IMR-90 (cell line): ENCODE results near the gene FRG2. TPM values are rescaled to one million over a fixed set of nuclear protein-coding genes. Genes with fewer than 3 reads are reported as not detected.
"Not testable (repeated sequence)": the region's sequence is repeated elsewhere in the genome, so short reads cannot be mapped to it uniquely, and the experiment has no call there.

ENCODE experiments used
- ATAC-seq: fragments of 200-7000 bp; cut with Tn5 transposase; 2 replicates; pipeline ENCODE4 v1.9.1; 2020; ENCODE audit warnings: low read depth, mild to moderate bottlenecking, moderate library complexity
- BruUV-seq: library from RNA; stranded (reverse); fragments of 400-500 nt; replicated peaks from 2 replicates; lab custom pipeline; 2021; lab: Mats Ljungman, UMichigan
- CTCF ChIA-PET: fragments of 300-600 bp; formaldehyde crosslinking; extraction: SDS; loops from one replicate; lab custom pipeline; 2021; ENCODE audit warnings: antibody characterized with exemption; lab: Yijun Ruan, JAX
- POLR2A ChIA-PET: fragments of 300-600 bp; sonication (Branson Sonifier 250); formaldehyde crosslinking; loops from one replicate; lab custom pipeline; 2022; ENCODE audit warnings: antibody characterized with exemption; ENCODE audit not compliant: unreplicated experiment; lab: Charles Lee
- DNase-seq: peaks from one replicate; pipeline ENCODE4 v3.0.0; 2013
- H2AFZ ChIP-seq: replicated peaks from 2 replicates; pipeline ENCODE3; 2013; ENCODE audit warnings: low read length, mild to moderate bottlenecking; ENCODE audit not compliant: poor library complexity
- H2AK5ac ChIP-seq: 2 replicates; pipeline ENCODE4 v1.6.1; 2013; ENCODE audit warnings: low read depth, low read length, inconsistent platforms
- H2AK9ac ChIP-seq: replicated peaks from 2 replicates; pipeline ENCODE3; 2013; ENCODE audit warnings: mild to moderate bottlenecking, low read depth, low read length, moderate library complexity; ENCODE audit not compliant: poor library complexity
- H2BK120ac ChIP-seq: 2 replicates; pipeline ENCODE4 v1.6.1; 2013; ENCODE audit warnings: low read depth, low read length, inconsistent platforms
- H2BK15ac ChIP-seq: 3 replicates; pipeline ENCODE4 v1.6.1; 2013; ENCODE audit warnings: low read depth, low read length, inconsistent platforms
- H2BK20ac ChIP-seq: 2 replicates; pipeline ENCODE4 v1.6.1; 2013; ENCODE audit warnings: low read depth, mild to moderate bottlenecking, inconsistent platforms, low read length, moderate library complexity
- H2BK5ac ChIP-seq: 2 replicates; pipeline ENCODE4 v1.6.1; 2013; ENCODE audit warnings: mild to moderate bottlenecking, low read depth, low read length, inconsistent platforms; ENCODE audit not compliant: poor library complexity, severe bottlenecking
- H3K14ac ChIP-seq: replicated peaks from 2 replicates; pipeline ENCODE4 v1.6.1; 2013; ENCODE audit warnings: low read depth, low read length, inconsistent platforms
- H3K18ac ChIP-seq: 2 replicates; pipeline ENCODE4 v1.6.1; 2013; ENCODE audit warnings: low read depth, low read length, control low read depth
- H3K23ac ChIP-seq: 2 replicates; pipeline ENCODE4 v1.6.1; 2013; ENCODE audit warnings: low read depth, low read length, inconsistent platforms
- H3K27ac ChIP-seq: 2 replicates; pipeline ENCODE4 v1.5.1; 2013; ENCODE audit warnings: mild to moderate bottlenecking, control low read depth, low read length; ENCODE audit not compliant: insufficient read depth
- H3K27me3 ChIP-seq: 2 replicates; pipeline ENCODE4 v1.6.1; 2013; ENCODE audit warnings: low read length; ENCODE audit not compliant: control insufficient read depth, insufficient read depth
- H3K36me3 ChIP-seq: 2 replicates; pipeline ENCODE4 v1.6.1; 2013; ENCODE audit warnings: low read length, mixed read lengths; ENCODE audit not compliant: control insufficient read depth, insufficient read depth
- H3K4ac ChIP-seq: 2 replicates; pipeline ENCODE4 v1.6.1; 2013; ENCODE audit warnings: low read depth, low read length, inconsistent platforms
- H3K4me1 ChIP-seq: 2 replicates; pipeline ENCODE4 v1.6.1; 2013; ENCODE audit warnings: low read length, mixed read lengths; ENCODE audit not compliant: control insufficient read depth, insufficient read depth
- H3K4me2 ChIP-seq: 2 replicates; pipeline ENCODE4 v1.6.1; 2013; ENCODE audit warnings: low read depth, mild to moderate bottlenecking, control low read depth, low read length, moderate library complexity
- H3K4me3 ChIP-seq: 2 replicates; pipeline ENCODE4 v1.5.1; 2013; ENCODE audit warnings: low read depth, mild to moderate bottlenecking, control low read depth, low read length, moderate library complexity; ENCODE audit not compliant: insufficient read depth
- H3K56ac ChIP-seq: 2 replicates; pipeline ENCODE4 v1.6.1; 2013; ENCODE audit warnings: low read length, inconsistent platforms; ENCODE audit not compliant: insufficient read depth; ENCODE audit errors: extremely low read depth
- H3K79me1 ChIP-seq, 2 experiments: 2 replicates each; pipeline ENCODE4 v1.6.1; 2013; ENCODE audit warnings: low read length in 2 of 2, inconsistent platforms in 1 of 2, low read depth in 1 of 2
- H3K9ac ChIP-seq: 2 replicates; pipeline ENCODE4 v1.6.1; 2013; ENCODE audit warnings: low read depth, low read length, control low read depth
- H3K9me1 ChIP-seq: 2 replicates; pipeline ENCODE4 v1.6.1; 2013; ENCODE audit warnings: low read length, inconsistent platforms; ENCODE audit not compliant: insufficient read depth
- H3K9me3 ChIP-seq: 2 replicates; pipeline ENCODE4 v1.6.1; 2013; ENCODE audit warnings: low read length; ENCODE audit not compliant: control insufficient read depth, insufficient read depth
- H4K20me1 ChIP-seq: 2 replicates; pipeline ENCODE4 v1.6.1; 2013; ENCODE audit warnings: low read length, inconsistent platforms; ENCODE audit not compliant: insufficient read depth
- H4K5ac ChIP-seq: 2 replicates; pipeline ENCODE4 v1.6.1; 2013; ENCODE audit warnings: mild to moderate bottlenecking, low read depth, low read length, control low read depth
- H4K8ac ChIP-seq, 2 experiments: 2 replicates each; pipeline ENCODE4 v1.6.1; 2013; ENCODE audit warnings: low read depth in 2 of 2, low read length in 2 of 2, control low read depth in 1 of 2, inconsistent platforms in 1 of 2
- H4K91ac ChIP-seq: 2 replicates; pipeline ENCODE4 v1.6.1; 2013; ENCODE audit warnings: low read depth, low read length, inconsistent platforms; ENCODE audit not compliant: insufficient read depth
- WGBS, 2 experiments: methylation state at CpG; one replicate each; pipeline versions ENCODE4 v1.1.5 to v1.1.7; 2013; ENCODE audit warnings: missing lambda C conversion rate in 2 of 2; ENCODE audit not compliant: insufficient read length in 1 of 2; ENCODE audit errors: extremely low coverage in 2 of 2; 5-methylcytosine and 5-hydroxymethylcytosine counted together
- dilution Hi-C: fragments of 300-500 bp; cut with HindIII; formaldehyde crosslinking; loops from one replicate; pipeline ENCODE4 v1.14.3; 2018; ENCODE audit warnings: low sequenced_read_pairs; ENCODE audit not compliant: unreplicated experiment
- in situ Hi-C: fragments of 300-500 bp; cut with MboI; formaldehyde crosslinking; loops from 3 replicates; pipeline ENCODE4 v1.14.3; 2019; ENCODE audit warnings: low sequenced_read_pairs, inconsistent platforms, mixed read lengths
- intact Hi-C: fragments of 100-400 bp; cut with micrococcal nuclease; formaldehyde crosslinking; loops from 2 replicates; pipeline ENCODE4 v1.10.0; 2022
- polyA plus RNA-seq, 3 experiments: library from polyadenylated mRNA; depleted of rRNA; stranded (reverse); fragments of >200 nt; gene quantifications; 2 replicates each; pipeline ENCODE4 v1.2.3, GENCODE V29; 2012; ENCODE audit warnings: low replicate concordance in 1 of 3
- total RNA-seq: library from RNA; depleted of rRNA; stranded (reverse); fragments of >200 nt; gene quantifications from 2 replicates; pipeline ENCODE4 v1.2.3, GENCODE V29; 2012

Gene FRG2
- total and polyA plus RNA-seq, 2 of the 4 experiments (the other 2 are of a cell fraction) = not detected

- H4K91ac ChIP-seq, dilution Hi-C loops, H3K9ac ChIP-seq, H3K27me3 ChIP-seq, CTCF ChIA-PET, H2BK5ac ChIP-seq, POLR2A ChIA-PET, H2BK120ac ChIP-seq, H4K5ac ChIP-seq, H3K9me1 ChIP-seq, H2BK15ac ChIP-seq, H3K56ac ChIP-seq, H3K79me1 ChIP-seq, intact Hi-C loops, ATAC-seq, H2AK5ac ChIP-seq, H3K9me3 ChIP-seq, BruUV-seq, H3K4me1 ChIP-seq, H4K20me1 ChIP-seq, H2BK20ac ChIP-seq, H3K14ac ChIP-seq, H3K18ac ChIP-seq, H3K36me3 ChIP-seq, H3K4me3 ChIP-seq, H3K4ac ChIP-seq, H4K8ac ChIP-seq, DNase-seq, H3K4me2 ChIP-seq, H2AK9ac ChIP-seq, H3K23ac ChIP-seq, in situ Hi-C loops, H2AFZ ChIP-seq, H3K27ac ChIP-seq: not testable (repeated sequence)
- WGBS, 2 experiments = no CpG with 5 or more reads among the region's 4 CpGs
Observed at GRCh38 chr4:190058997-190059396, 31.9 kb upstream of the FRG2 start.

- in situ Hi-C loops, H3K14ac ChIP-seq, H3K4ac ChIP-seq, H4K20me1 ChIP-seq, H2AFZ ChIP-seq, H3K4me2 ChIP-seq, H3K18ac ChIP-seq, H3K27ac ChIP-seq, H2BK20ac ChIP-seq, DNase-seq, H3K4me3 ChIP-seq, ATAC-seq, H3K79me1 ChIP-seq, BruUV-seq, H4K91ac ChIP-seq, H3K4me1 ChIP-seq, H3K9me1 ChIP-seq, H4K8ac ChIP-seq, H2BK15ac ChIP-seq, CTCF ChIA-PET, H3K9me3 ChIP-seq, H2BK5ac ChIP-seq, H3K9ac ChIP-seq, H2AK5ac ChIP-seq, H2BK120ac ChIP-seq, dilution Hi-C loops, H2AK9ac ChIP-seq, H4K5ac ChIP-seq, H3K23ac ChIP-seq, intact Hi-C loops, POLR2A ChIA-PET, H3K56ac ChIP-seq, H3K27me3 ChIP-seq, H3K36me3 ChIP-seq: not testable (repeated sequence)
- no CpG with 5 or more reads among the region's 28 CpGs for WGBS, 2 experiments
Observed at GRCh38 chr4:190049378-190050239, 22.6 kb upstream of the FRG2 start.
